K562 (cell line): ENCODE results near the gene PLEKHA7.

Source experiments
- RBFOX2 ChIP-seq: fragments of 200-400 bp; formaldehyde crosslinking; IDR thresholded peaks from 2 replicates; pipeline ENCODE4 v1.6.1; 2017; ENCODE audit warnings: low read depth, mild to moderate bottlenecking, low read length, moderate library complexity
- SIX5 ChIP-seq, 2 experiments: IDR thresholded peaks; 2 replicates each; pipeline ENCODE4 v1.6.1; 2011; ENCODE audit warnings: low read length in 2 of 2, borderline replicate concordance in 1 of 2, low read depth in 1 of 2, mild to moderate bottlenecking in 1 of 2, moderate library complexity in 1 of 2; ENCODE audit not compliant: insufficient read depth in 1 of 2
- SP1 ChIP-seq: sonication (generic); formaldehyde crosslinking; IDR thresholded peaks from 2 replicates; pipeline ENCODE4 v1.8.1; 2022; ENCODE audit warnings: mild to moderate bottlenecking, missing genetic modification reagents
- YY1 ChIP-seq, 3 experiments: IDR thresholded peaks; 2 replicates each; pipeline ENCODE4 v1.6.1; 2011; ENCODE audit warnings: low read length in 2 of 3, mild to moderate bottlenecking in 2 of 3, moderate library complexity in 2 of 3, borderline replicate concordance in 1 of 3, control low read depth in 1 of 3, low read depth in 1 of 3; ENCODE audit not compliant: insufficient read depth in 3 of 3, insufficient replicate concordance in 2 of 3, control insufficient read depth in 1 of 3, insufficient read length in 1 of 3; ENCODE audit errors: extremely low read depth in 1 of 3
- ZFP1 ChIP-seq: fragments of 450-650 bp; formaldehyde crosslinking; IDR thresholded peaks from 2 replicates; pipeline ENCODE4 v1.4.0; 2020; ENCODE audit warnings: mild to moderate bottlenecking, mixed read lengths
- ZNF197 ChIP-seq: fragments of 200-800 bp; sonication (Bioruptor generic); IDR thresholded peaks from 2 replicates; pipeline ENCODE4 v1.6.1; 2016; ENCODE audit warnings: low read depth, missing genetic modification characterization, missing compliant biosample characterization
- ZNF347 ChIP-seq: fragments of 450-650 bp; formaldehyde crosslinking; IDR thresholded peaks from 2 replicates; pipeline ENCODE4 v1.4.0; 2020; ENCODE audit warnings: low read depth, mild to moderate bottlenecking, moderate library complexity
- ZZZ3 ChIP-seq: fragments of 450-650 bp; IDR thresholded peaks from 2 replicates; pipeline ENCODE4 v1.6.1; 2016; ENCODE audit warnings: antibody characterized with exemption, mild to moderate bottlenecking, moderate library complexity
- TF ChIP-seq, protein P1 (sequence below), 3 experiments: IDR thresholded peaks in 2 of 3; conservative IDR thresholded peaks in 1 of 3; 2 replicates each; pipeline ENCODE4 v1.5.1; 2011 to 2012; ENCODE audit warnings: low read length in 3 of 3, mild to moderate bottlenecking in 3 of 3, control low read depth in 2 of 3, improper control_type of control experiment in 1 of 3, inconsistent platforms in 1 of 3, low read depth in 1 of 3, mixed read lengths in 1 of 3, moderate library complexity in 1 of 3; ENCODE audit not compliant: insufficient read depth in 2 of 3

DNA sequence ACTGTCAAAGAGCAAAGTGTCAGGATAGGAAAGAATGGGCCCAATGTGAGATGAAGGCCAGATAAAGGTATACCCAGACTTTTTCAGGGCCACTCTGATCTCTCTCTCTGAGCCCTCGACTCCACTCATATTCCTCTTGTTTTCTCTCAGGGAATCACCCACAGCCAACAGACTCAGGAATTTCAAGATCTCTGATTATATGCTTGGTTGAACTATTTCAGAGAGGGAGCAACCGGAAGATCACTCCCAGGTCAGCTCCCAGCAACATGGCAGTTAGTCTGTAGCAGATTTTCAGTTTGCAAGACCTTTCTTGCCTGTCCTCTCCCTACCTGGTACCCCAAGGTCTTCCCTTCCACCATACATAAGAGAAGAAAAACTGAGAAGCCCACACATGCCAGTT is 173.3 kb downstream of the PLEKHA7 start:
- no peak for TF ChIP-seq ZNF197 (CRISPR knock-in tag)
- TF ChIP-seq ZNF347 (CRISPR knock-in tag) = no peak
- TF ChIP-seq, protein P1, sequence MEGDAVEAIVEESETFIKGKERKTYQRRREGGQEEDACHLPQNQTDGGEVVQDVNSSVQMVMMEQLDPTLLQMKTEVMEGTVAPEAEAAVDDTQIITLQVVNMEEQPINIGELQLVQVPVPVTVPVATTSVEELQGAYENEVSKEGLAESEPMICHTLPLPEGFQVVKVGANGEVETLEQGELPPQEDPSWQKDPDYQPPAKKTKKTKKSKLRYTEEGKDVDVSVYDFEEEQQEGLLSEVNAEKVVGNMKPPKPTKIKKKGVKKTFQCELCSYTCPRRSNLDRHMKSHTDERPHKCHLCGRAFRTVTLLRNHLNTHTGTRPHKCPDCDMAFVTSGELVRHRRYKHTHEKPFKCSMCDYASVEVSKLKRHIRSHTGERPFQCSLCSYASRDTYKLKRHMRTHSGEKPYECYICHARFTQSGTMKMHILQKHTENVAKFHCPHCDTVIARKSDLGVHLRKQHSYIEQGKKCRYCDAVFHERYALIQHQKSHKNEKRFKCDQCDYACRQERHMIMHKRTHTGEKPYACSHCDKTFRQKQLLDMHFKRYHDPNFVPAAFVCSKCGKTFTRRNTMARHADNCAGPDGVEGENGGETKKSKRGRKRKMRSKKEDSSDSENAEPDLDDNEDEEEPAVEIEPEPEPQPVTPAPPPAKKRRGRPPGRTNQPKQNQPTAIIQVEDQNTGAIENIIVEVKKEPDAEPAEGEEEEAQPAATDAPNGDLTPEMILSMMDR (IDR thresholded peaks at IDR 0.05 in 2 of 3, conservative IDR thresholded peaks at IDR 0.05 in 1 of 3; ENCODE audit: insufficient read depth in 2 of 3, low read depth in 1 of 3, low read length in 3 of 3) = no peak
- no peak for TF ChIP-seq SIX5 (IDR thresholded peaks at IDR 0.05; ENCODE audit: borderline replicate concordance in 1 of 2, insufficient read depth in 1 of 2, low read depth in 1 of 2, low read length in 2 of 2)
- TF ChIP-seq ZZZ3 = no peak
- no peak for TF ChIP-seq SP1 (CRISPR knock-in tag)
- no peak for TF ChIP-seq RBFOX2
- no peak for TF ChIP-seq ZFP1 (CRISPR knock-in tag)
- no peak for TF ChIP-seq YY1 (IDR thresholded peaks at IDR 0.05; ENCODE audit: borderline replicate concordance in 1 of 3, control insufficient read depth in 1 of 3, extremely low read depth in 1 of 3, insufficient read depth in 3 of 3, insufficient read length in 1 of 3, insufficient replicate concordance in 2 of 3, low read depth in 1 of 3, low read length in 2 of 3)
